ENCODE measurements around the gene SNAPC4. TPM values are rescaled to one million over a fixed set of nuclear protein-coding genes. Genes with fewer than 3 reads are reported as not detected.

Gene SNAPC4
- total RNA-seq, 4 donors from 2014 or later: 6.0 to 14.5 (median 10.1) TPM

DNA sequence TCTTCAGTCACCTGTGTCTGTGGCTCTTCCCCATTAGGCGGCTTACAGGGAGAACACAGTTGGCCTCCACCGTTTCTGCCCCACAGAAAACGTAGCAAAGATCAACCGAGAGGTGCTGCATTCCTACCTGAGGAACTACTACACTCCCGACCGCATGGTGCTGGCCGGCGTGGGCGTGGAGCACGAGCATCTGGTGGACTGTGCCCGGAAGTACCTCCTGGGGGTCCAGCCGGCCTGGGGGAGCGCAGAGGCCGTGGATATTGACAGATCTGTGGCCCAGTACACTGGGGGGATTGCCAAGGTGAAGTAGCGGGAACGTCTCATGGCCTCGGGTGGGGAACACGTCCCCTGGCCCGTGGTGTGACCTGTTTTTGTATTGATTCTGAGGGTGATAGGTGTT is 16.9 kb upstream of the SNAPC4 start:
- no peak overlapping the region for H3K4me3 ChIP-seq
- no peak overlapping the region for H3K27ac ChIP-seq
- H3K4me1 ChIP-seq: peaks cover 0 to 2% (median under 1%) of the 10 kb centered on the region in 4 donors
- WGBS, 2 donors (ENCODE audit: low coverage in 1 of 2): 86 to 93% methylated on average over 4 to 19 of the region's 19 CpGs
- intact Hi-C loops (cut with DNase I; ENCODE audit: low total_unique reads) (no loop called here), in situ Hi-C loops (cut with MboI; ENCODE audit: low pct_ligation_motif_present in 1 of 4, low pct_unique_long_range_greater_than_20kb in 1 of 4, low sequenced_read_pairs in 3 of 4) (no loop called here)
- no peaks in the 10 kb centered on the region for H3K9me3 ChIP-seq
- no peak for DNase-seq
- H3K36me3 ChIP-seq: peaks cover 0 to 77% (median 34%) of the 10 kb centered on the region in 4 donors
- TF ChIP-seq POLR2AphosphoS5 (IDR thresholded peaks at IDR 0.05): no peak
- TF ChIP-seq, protein P1, sequence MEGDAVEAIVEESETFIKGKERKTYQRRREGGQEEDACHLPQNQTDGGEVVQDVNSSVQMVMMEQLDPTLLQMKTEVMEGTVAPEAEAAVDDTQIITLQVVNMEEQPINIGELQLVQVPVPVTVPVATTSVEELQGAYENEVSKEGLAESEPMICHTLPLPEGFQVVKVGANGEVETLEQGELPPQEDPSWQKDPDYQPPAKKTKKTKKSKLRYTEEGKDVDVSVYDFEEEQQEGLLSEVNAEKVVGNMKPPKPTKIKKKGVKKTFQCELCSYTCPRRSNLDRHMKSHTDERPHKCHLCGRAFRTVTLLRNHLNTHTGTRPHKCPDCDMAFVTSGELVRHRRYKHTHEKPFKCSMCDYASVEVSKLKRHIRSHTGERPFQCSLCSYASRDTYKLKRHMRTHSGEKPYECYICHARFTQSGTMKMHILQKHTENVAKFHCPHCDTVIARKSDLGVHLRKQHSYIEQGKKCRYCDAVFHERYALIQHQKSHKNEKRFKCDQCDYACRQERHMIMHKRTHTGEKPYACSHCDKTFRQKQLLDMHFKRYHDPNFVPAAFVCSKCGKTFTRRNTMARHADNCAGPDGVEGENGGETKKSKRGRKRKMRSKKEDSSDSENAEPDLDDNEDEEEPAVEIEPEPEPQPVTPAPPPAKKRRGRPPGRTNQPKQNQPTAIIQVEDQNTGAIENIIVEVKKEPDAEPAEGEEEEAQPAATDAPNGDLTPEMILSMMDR (IDR thresholded peaks at IDR 0.05): no peak
- TF ChIP-seq EP300 (IDR thresholded peaks at IDR 0.05; ENCODE audit: low read depth): no peak
- TF ChIP-seq POLR2A (IDR thresholded peaks at IDR 0.05): no peak
- H3K27me3 ChIP-seq: no peaks in the 10 kb centered on the region

GRCh38 chr9:136416427-136416826 is 16.5 kb upstream of the SNAPC4 start:
- Histone ChIP-seq H3K4me1 (peaks cover 3 to 7% (median 5%) of the 10 kb centered on the region in 4 donors), H3K4me3 (no peak overlapping the region), H3K27ac (no peak overlapping the region), H3K27me3 (no peaks in the 10 kb centered on the region), H3K36me3 (peaks cover 0 to 72% (median 34%) of the 10 kb centered on the region in 4 donors), H3K9me3 (no peaks in the 10 kb centered on the region)
- intact Hi-C loops (cut with DNase I; ENCODE audit: low total_unique reads): no loop called here
- in situ Hi-C loops (cut with MboI; ENCODE audit: low pct_ligation_motif_present in 1 of 4, low pct_unique_long_range_greater_than_20kb in 1 of 4, low sequenced_read_pairs in 3 of 4): no loop called here
- 96 to 100% methylated on average over 3 to 8 of the region's 8 CpGs for WGBS, 2 donors (ENCODE audit: low coverage in 1 of 2)
- TF ChIP-seq EP300 (IDR thresholded peaks at IDR 0.05; ENCODE audit: low read depth) (no peak), POLR2A (IDR thresholded peaks at IDR 0.05) (no peak), POLR2AphosphoS5 (IDR thresholded peaks at IDR 0.05) (no peak)
- TF ChIP-seq, protein P1 (IDR thresholded peaks at IDR 0.05): no peak
- no peak for DNase-seq

GRCh38 chr9:136412962-136413361 is 13.0 kb upstream of the SNAPC4 start:
- Histone ChIP-seq H3K4me3 (no peak overlapping the region), H3K27ac (no peak overlapping the region), H3K4me1 (peaks cover 20 to 26% (median 21%) of the 10 kb centered on the region in 4 donors), H3K36me3 (peaks cover 0 to 43% (median 20%) of the 10 kb centered on the region in 4 donors), H3K9me3 (no peaks in the 10 kb centered on the region), H3K27me3 (no peaks in the 10 kb centered on the region)
- TF ChIP-seq, protein P1 (IDR thresholded peaks at IDR 0.05): no peak
- TF ChIP-seq POLR2A (IDR thresholded peaks at IDR 0.05) (no peak), POLR2AphosphoS5 (IDR thresholded peaks at IDR 0.05) (no peak), EP300 (IDR thresholded peaks at IDR 0.05; ENCODE audit: low read depth) (no peak)
- no peak for DNase-seq
- 75 to 76% methylated on average over 9 of the region's 9 CpGs for WGBS, 2 donors (ENCODE audit: low coverage in 1 of 2)
- intact Hi-C loops (cut with DNase I; ENCODE audit: low total_unique reads): no loop called here
- in situ Hi-C loops (cut with MboI; ENCODE audit: low pct_ligation_motif_present in 1 of 4, low pct_unique_long_range_greater_than_20kb in 1 of 4, low sequenced_read_pairs in 3 of 4): no loop called here

GRCh38 chr9:136411378-136411777 is 11.4 kb upstream of the SNAPC4 start:
- Histone ChIP-seq H3K27ac (peak overlapping the region in 3 of 4 donors; percentile 84 to 91 (median 90)), H3K36me3 (peaks cover 0 to 37% (median 14%) of the 10 kb centered on the region in 4 donors), H3K27me3 (no peaks in the 10 kb centered on the region), H3K4me1 (peaks cover 20 to 26% (median 21%) of the 10 kb centered on the region in 4 donors), H3K9me3 (no peaks in the 10 kb centered on the region), H3K4me3 (peak overlapping the region; percentile 84 to 99 (median 96))
- 30 to 45% methylated on average over 2 to 4 of the region's 4 CpGs for WGBS, 2 donors (ENCODE audit: low coverage in 1 of 2)
- in situ Hi-C loops (cut with MboI; ENCODE audit: low pct_ligation_motif_present in 1 of 4, low pct_unique_long_range_greater_than_20kb in 1 of 4, low sequenced_read_pairs in 3 of 4) (no loop called here), intact Hi-C loops (cut with DNase I; ENCODE audit: low total_unique reads) (no loop called here)
- DNase-seq: no peak
- TF ChIP-seq, protein P1 (IDR thresholded peaks at IDR 0.05): no peak
- TF ChIP-seq EP300 (IDR thresholded peaks at IDR 0.05; ENCODE audit: low read depth) (no peak), POLR2AphosphoS5 (IDR thresholded peaks at IDR 0.05) (no peak), POLR2A (IDR thresholded peaks at IDR 0.05) (no peak)

Data from transverse colon (tissue), 4 donors.